MM.1S (cell line): ENCODE measurements around the gene OR2H1.

Experiments
- DNase-seq: peaks from one replicate; pipeline ENCODE4 v3.0.0-alpha.2; 2015
- H2AFZ ChIP-seq: fragments of 300-600 bp; sonication (generic); 2 replicates; pipeline ENCODE4 v1.6.0; 2016; ENCODE audit warnings: antibody characterized with exemption, low read length
- H3F3A ChIP-seq: fragments of 300-600 bp; sonication (generic); 2 replicates; pipeline ENCODE4 v1.6.1; 2016; ENCODE audit warnings: mild to moderate bottlenecking, antibody characterized with exemption, low read length, moderate library complexity, mixed read lengths; ENCODE audit not compliant: insufficient read depth
- H3K27ac ChIP-seq: fragments of 300-600 bp; sonication (generic); 2 replicates; pipeline ENCODE4 v1.5.1; 2016; ENCODE audit warnings: mild to moderate bottlenecking, low read length
- H3K27me3 ChIP-seq: fragments of 300-600 bp; sonication (generic); replicated peaks from 2 replicates; pipeline ENCODE4 v1.6.0; 2016; ENCODE audit warnings: low read length; ENCODE audit not compliant: insufficient read depth
- H3K36me3 ChIP-seq: fragments of 300-600 bp; sonication (generic); replicated peaks from 2 replicates; pipeline ENCODE4 v1.6.1; 2016; ENCODE audit warnings: mild to moderate bottlenecking, low read length, mixed read lengths; ENCODE audit not compliant: insufficient read depth
- H3K4me1 ChIP-seq: fragments of 300-600 bp; sonication (generic); 2 replicates; pipeline ENCODE4 v1.6.1; 2016; ENCODE audit warnings: low read length, mixed read lengths
- H3K4me2 ChIP-seq: fragments of 300-600 bp; sonication (generic); 2 replicates; pipeline ENCODE4 v1.6.0; 2016; ENCODE audit warnings: low read depth, low read length
- H3K4me3 ChIP-seq: fragments of 300-600 bp; sonication (generic); 2 replicates; pipeline ENCODE4 v1.5.1; 2016; ENCODE audit warnings: low read length, mixed read lengths
- H3K79me2 ChIP-seq: fragments of 300-600 bp; sonication (generic); 2 replicates; pipeline ENCODE4 v1.6.1; 2016; ENCODE audit warnings: mixed run types, low read length, mixed read lengths
- H3K9ac ChIP-seq: fragments of 300-600 bp; sonication (generic); 2 replicates; pipeline ENCODE4 v1.6.1; 2016; ENCODE audit warnings: low read length, mixed read lengths
- H3K9me2 ChIP-seq: fragments of 300-600 bp; sonication (generic); replicated peaks from 2 replicates; pipeline ENCODE4 v1.6.1; 2016; ENCODE audit warnings: mild to moderate bottlenecking, low read length, mixed read lengths; ENCODE audit not compliant: insufficient read depth
- H3K9me3 ChIP-seq: fragments of 300-600 bp; sonication (generic); replicated peaks from 2 replicates; pipeline ENCODE4 v1.6.1; 2016; ENCODE audit warnings: mild to moderate bottlenecking, low read length, mixed read lengths; ENCODE audit not compliant: insufficient read depth
- H4K20me1 ChIP-seq: fragments of 300-600 bp; sonication (generic); 2 replicates; pipeline ENCODE4 v1.6.1; 2016; ENCODE audit warnings: mild to moderate bottlenecking, low read length, moderate library complexity, mixed read lengths; ENCODE audit not compliant: insufficient read depth
- EZH2 ChIP-seq: fragments of 300-600 bp; sonication (generic); optimal IDR thresholded peaks from 2 replicates; pipeline ENCODE3; 2017; ENCODE audit warnings: low read depth, mild to moderate bottlenecking, antibody characterized with exemption, low read length, mixed read lengths
- EZH2phosphoT487 ChIP-seq: fragments of 300-600 bp; sonication (generic); IDR thresholded peaks from 2 replicates; pipeline ENCODE4 v1.6.1; 2018; ENCODE audit warnings: antibody characterized with exemption, low read length
- TF ChIP-seq, protein P1 (sequence below): fragments of 300-600 bp; sonication (generic); IDR thresholded peaks from 2 replicates; pipeline ENCODE4 v1.5.1; 2016; ENCODE audit warnings: antibody characterized with exemption, low read length, mixed read lengths

The OR2H1 gene

DNA sequence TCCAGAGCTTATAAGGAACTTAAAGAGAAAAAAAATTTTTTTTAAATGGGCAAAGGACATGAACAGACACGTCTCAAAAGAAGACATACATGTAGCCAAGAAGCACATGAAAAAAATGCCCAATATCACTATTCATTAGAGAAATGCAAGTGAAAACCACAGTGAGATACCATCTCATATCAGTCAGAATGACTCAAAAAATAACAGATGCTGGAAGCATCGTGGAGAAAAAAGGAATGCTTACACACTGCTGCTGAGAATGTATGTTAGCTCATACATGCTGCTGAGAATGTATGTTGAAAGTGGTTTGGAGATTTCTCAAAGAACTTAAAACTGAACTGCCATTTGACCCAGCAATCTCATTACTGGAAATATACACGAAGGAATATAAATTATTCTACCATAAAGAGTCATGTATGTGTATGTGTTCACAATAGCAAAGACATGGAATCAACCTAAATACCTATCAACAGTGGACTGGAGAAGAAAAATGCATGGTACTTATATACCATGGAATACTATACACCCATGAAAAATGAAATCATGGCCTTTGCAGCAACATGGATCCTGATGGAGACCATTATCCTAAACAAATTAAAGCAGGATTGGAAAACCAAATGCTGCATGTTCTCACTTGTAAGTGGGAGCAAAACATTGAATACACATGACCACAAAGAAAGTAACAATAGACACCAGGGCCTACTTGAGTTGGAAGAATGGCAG lies 5.3 kb upstream of the OR2H1 start:
- no peaks in the 10 kb centered on the region for H3K27me3 ChIP-seq

GRCh38 chr6:29461021-29461814 lies 4.3 kb downstream of the OR2H1 start:
- no peaks in the 10 kb centered on the region for H4K20me1 ChIP-seq
- no peak overlapping the region for H3K9ac ChIP-seq
- no peak for DNase-seq
- H3K4me3 ChIP-seq, result no peak overlapping the region
- no peaks in the 10 kb centered on the region for H3K9me3 ChIP-seq
- no peaks in the 10 kb centered on the region for H3K4me1 ChIP-seq
- H3K36me3 ChIP-seq, result no peaks in the 10 kb centered on the region
- TF ChIP-seq EZH2 (no peak), EZH2phosphoT487 (no peak)
- TF ChIP-seq, protein P1, sequence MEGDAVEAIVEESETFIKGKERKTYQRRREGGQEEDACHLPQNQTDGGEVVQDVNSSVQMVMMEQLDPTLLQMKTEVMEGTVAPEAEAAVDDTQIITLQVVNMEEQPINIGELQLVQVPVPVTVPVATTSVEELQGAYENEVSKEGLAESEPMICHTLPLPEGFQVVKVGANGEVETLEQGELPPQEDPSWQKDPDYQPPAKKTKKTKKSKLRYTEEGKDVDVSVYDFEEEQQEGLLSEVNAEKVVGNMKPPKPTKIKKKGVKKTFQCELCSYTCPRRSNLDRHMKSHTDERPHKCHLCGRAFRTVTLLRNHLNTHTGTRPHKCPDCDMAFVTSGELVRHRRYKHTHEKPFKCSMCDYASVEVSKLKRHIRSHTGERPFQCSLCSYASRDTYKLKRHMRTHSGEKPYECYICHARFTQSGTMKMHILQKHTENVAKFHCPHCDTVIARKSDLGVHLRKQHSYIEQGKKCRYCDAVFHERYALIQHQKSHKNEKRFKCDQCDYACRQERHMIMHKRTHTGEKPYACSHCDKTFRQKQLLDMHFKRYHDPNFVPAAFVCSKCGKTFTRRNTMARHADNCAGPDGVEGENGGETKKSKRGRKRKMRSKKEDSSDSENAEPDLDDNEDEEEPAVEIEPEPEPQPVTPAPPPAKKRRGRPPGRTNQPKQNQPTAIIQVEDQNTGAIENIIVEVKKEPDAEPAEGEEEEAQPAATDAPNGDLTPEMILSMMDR, result no peak
- no peaks in the 10 kb centered on the region for H3K27me3 ChIP-seq
- H3K79me2 ChIP-seq, result no peaks in the 10 kb centered on the region
- no peaks in the 10 kb centered on the region for H3K9me2 ChIP-seq
- H3F3A ChIP-seq, result no peaks in the 10 kb centered on the region
- no peak overlapping the region for H3K4me2 ChIP-seq
- no peak overlapping the region for H2AFZ ChIP-seq
- no peak overlapping the region for H3K27ac ChIP-seq

More for the DNA sequence above, 5.3 kb upstream of the OR2H1 start:
- H3K9ac ChIP-seq, result no peak overlapping the region
- no peaks in the 10 kb centered on the region for H3K36me3 ChIP-seq
- no peak overlapping the region for H2AFZ ChIP-seq
- no peak overlapping the region for H3K27ac ChIP-seq
- no peak overlapping the region for H3K4me2 ChIP-seq
- no peak overlapping the region for H3K4me3 ChIP-seq
- H3K79me2 ChIP-seq, result no peaks in the 10 kb centered on the region
- no peaks in the 10 kb centered on the region for H4K20me1 ChIP-seq
- no peak for DNase-seq
- TF ChIP-seq EZH2 (no peak), EZH2phosphoT487 (no peak)
- TF ChIP-seq, protein P1, result no peak
- H3K9me2 ChIP-seq, result no peaks in the 10 kb centered on the region
- no peaks in the 10 kb centered on the region for H3K9me3 ChIP-seq
- no peaks in the 10 kb centered on the region for H3F3A ChIP-seq
- no peaks in the 10 kb centered on the region for H3K4me1 ChIP-seq

- Histone ChIP-seq H3K79me2 (no peaks in the 10 kb centered on the region), H3K36me3 (no peaks in the 10 kb centered on the region), H3K9me3 (no peaks in the 10 kb centered on the region), H3K4me2 (no peak overlapping the region), H3K27ac (no peak overlapping the region), H3K9ac (no peak overlapping the region), H4K20me1 (no peaks in the 10 kb centered on the region), H3K4me1 (no peaks in the 10 kb centered on the region), H3K9me2 (no peaks in the 10 kb centered on the region), H3F3A (no peaks in the 10 kb centered on the region), H2AFZ (no peak overlapping the region), H3K27me3 (no peaks in the 10 kb centered on the region), H3K4me3 (no peak overlapping the region)
- no peak for DNase-seq
- no peak for TF ChIP-seq EZH2phosphoT487
- TF ChIP-seq, protein P1, result no peak
Observed at GRCh38 chr6:29462022-29462421, 5.1 kb downstream of the OR2H1 start.
